ENCODE measurements around the gene RNF144A.

- TF ChIP-seq REST (IDR thresholded peaks at IDR 0.05; ENCODE audit: insufficient read depth in 1 of 2, low read depth in 2 of 2, low read length in 2 of 2) = no peak
- TF ChIP-seq SIN3A (IDR thresholded peaks at IDR 0.05; ENCODE audit: borderline replicate concordance, insufficient read depth, low read length) = no peak
- TF ChIP-seq TAF1 (IDR thresholded peaks at IDR 0.05; ENCODE audit: borderline replicate concordance, insufficient read depth, low read length) = no peak
- no peak for TF ChIP-seq POLR2AphosphoS5 (IDR thresholded peaks at IDR 0.05; ENCODE audit: low read depth, low read length)
Observed at GRCh38 chr2:7003895-7004294, 86.7 kb downstream of the RNF144A start.
